PC-3 (cell line): Measurements from ENCODE around the gene SLIT1.

Experiments
- EZH2phosphoT487 ChIP-seq: fragments of 300-600 bp; sonication (generic); IDR thresholded peaks from 2 replicates; pipeline ENCODE4 v1.6.1; 2018; ENCODE audit warnings: mild to moderate bottlenecking, antibody characterized with exemption, low read length, borderline replicate concordance
- TF ChIP-seq, protein P1 (sequence below): fragments of 300-600 bp; sonication (generic); conservative IDR thresholded peaks from 2 replicates; pipeline ENCODE4 v1.5.1; 2017; ENCODE audit warnings: antibody characterized with exemption, low read depth, mild to moderate bottlenecking, low read length

DNA sequence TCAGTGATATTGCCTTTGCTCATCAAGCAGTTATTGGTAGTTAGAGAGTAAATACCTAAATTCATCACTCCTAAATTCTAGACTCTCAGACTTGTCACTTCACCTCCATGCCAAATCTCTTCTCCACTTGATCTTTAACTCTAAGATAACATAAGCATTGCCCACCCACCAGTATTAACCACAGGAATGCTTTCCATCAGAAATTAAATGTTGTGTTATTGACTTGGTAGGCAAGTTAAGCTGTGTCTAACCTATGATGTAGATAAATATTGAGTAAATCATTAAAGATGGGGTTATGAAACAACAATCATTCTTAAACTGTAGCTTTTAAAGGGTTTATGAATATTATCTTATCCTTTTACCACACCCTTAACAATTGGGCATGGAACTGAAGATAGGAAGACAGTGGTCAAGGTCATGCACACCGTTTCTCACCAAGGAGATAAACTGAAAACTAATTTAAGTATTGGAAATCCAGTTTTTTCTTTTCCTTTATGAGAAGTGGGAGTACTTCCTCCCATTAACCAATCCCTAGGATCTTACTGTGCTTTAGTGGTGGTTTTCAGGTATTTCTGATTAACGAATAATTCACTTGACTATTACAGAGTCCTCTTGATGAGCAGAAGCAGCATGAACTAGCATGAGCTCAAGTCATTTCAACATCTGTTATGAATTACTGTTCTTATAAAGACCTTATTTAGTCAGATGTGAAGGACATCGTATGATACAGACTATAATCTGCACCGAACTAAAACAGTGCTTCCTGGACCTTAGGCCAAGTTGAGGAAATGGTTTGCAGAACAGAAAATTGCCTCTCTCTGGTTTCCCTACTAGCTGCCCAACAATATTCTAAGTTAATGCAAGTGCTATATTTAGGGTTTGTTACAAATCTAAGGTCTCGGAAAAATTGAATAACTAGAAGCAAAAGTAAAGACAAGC, 211.7 kb downstream of the SLIT1 start:
- TF ChIP-seq, protein P1, sequence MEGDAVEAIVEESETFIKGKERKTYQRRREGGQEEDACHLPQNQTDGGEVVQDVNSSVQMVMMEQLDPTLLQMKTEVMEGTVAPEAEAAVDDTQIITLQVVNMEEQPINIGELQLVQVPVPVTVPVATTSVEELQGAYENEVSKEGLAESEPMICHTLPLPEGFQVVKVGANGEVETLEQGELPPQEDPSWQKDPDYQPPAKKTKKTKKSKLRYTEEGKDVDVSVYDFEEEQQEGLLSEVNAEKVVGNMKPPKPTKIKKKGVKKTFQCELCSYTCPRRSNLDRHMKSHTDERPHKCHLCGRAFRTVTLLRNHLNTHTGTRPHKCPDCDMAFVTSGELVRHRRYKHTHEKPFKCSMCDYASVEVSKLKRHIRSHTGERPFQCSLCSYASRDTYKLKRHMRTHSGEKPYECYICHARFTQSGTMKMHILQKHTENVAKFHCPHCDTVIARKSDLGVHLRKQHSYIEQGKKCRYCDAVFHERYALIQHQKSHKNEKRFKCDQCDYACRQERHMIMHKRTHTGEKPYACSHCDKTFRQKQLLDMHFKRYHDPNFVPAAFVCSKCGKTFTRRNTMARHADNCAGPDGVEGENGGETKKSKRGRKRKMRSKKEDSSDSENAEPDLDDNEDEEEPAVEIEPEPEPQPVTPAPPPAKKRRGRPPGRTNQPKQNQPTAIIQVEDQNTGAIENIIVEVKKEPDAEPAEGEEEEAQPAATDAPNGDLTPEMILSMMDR: no peak
- no peak for TF ChIP-seq EZH2phosphoT487
